HFFc6 (cell line): Measurements from ENCODE around the gene VWA5A. TPM values are rescaled to one million over a fixed set of nuclear protein-coding genes. Genes with fewer than 3 reads are reported as not detected.

Experiments used
- DNase-seq: peaks from one replicate; pipeline ENCODE4 v3.0.0-alpha.2; 2018
- H3K27ac Mint-ChIP-seq: 2 replicates; pipeline ENCODE4 v1.8.0; 2020; ENCODE audit warnings: mild to moderate bottlenecking, mixed read lengths
- H3K27me3 Mint-ChIP-seq: 2 replicates; pipeline ENCODE4 v1.8.0; 2021; ENCODE audit warnings: mild to moderate bottlenecking, moderate library complexity, mixed read lengths; ENCODE audit not compliant: insufficient read depth
- H3K36me3 Mint-ChIP-seq: 2 replicates; pipeline ENCODE4 v1.8.0; 2021; ENCODE audit warnings: low read depth, mixed read lengths
- H3K4me1 Mint-ChIP-seq: 2 replicates; pipeline ENCODE4 v1.8.0; 2020; ENCODE audit warnings: low read depth, mixed read lengths
- H3K4me3 Mint-ChIP-seq: 2 replicates; pipeline ENCODE4 v1.8.0; 2020; ENCODE audit warnings: mild to moderate bottlenecking, moderate library complexity, mixed read lengths
- H3K9me3 Mint-ChIP-seq: 2 replicates; pipeline ENCODE4 v1.8.0; 2020; ENCODE audit warnings: mild to moderate bottlenecking, mixed read lengths
- CTCF ChIP-seq: fragments of 200-600 bp; sonication (generic); IDR thresholded peaks from 2 replicates; pipeline ENCODE4 v1.5.0; 2021; ENCODE audit warnings: antibody characterized with exemption, mild to moderate bottlenecking
- total RNA-seq, 6 experiments: library from RNA; stranded (reverse); fragmentation: NEBNext Ultra II Directional; extraction: Animal tissue kit (Norgen Biotek cat#: 25700); gene quantifications; 2 replicates in 1 of 6; 3 replicates in 5 of 6; pipeline ENCODE4 v1.2.3, GENCODE V29; 2021

VWA5A gene
- total RNA-seq, 6 experiments from 2014 or later: 0.14 TPM; not detected in 5

- no peak for TF ChIP-seq CTCF
- Mint-ChIP-seq H3K36me3 (no peaks in the 10 kb centered on the region; the same call in 1 of the 2 replicates), H3K27ac (no peak overlapping the region), H3K9me3 (peaks cover 11% of the 10 kb centered on the region), H3K4me1 (no peaks in the 10 kb centered on the region), H3K27me3 (no peaks in the 10 kb centered on the region; the same call in 1 of the 2 replicates), H3K4me3 (no peak overlapping the region)
- no peak for DNase-seq
Observed at GRCh38 chr11:124109377-124109776, 5.9 kb upstream of the VWA5A start.

- Mint-ChIP-seq H3K9me3 (peaks cover 9% of the 10 kb centered on the region), H3K27me3 (no peaks in the 10 kb centered on the region; the same call in 1 of the 2 replicates), H3K27ac (no peak overlapping the region), H3K4me3 (no peak overlapping the region), H3K4me1 (no peaks in the 10 kb centered on the region), H3K36me3 (no peaks in the 10 kb centered on the region; the same call in 1 of the 2 replicates)
- DNase-seq: no peak
- no peak for TF ChIP-seq CTCF
Observed at GRCh38 chr11:124110201-124110600, 5.0 kb upstream of the VWA5A start.

GRCh38 chr11:124113890-124114289 lies 1.4 kb upstream of the VWA5A start:
- no peaks in the 10 kb centered on the region for H3K36me3 Mint-ChIP-seq
- no peak overlapping the region for H3K27ac Mint-ChIP-seq
- H3K4me3 Mint-ChIP-seq: no peak overlapping the region
- no peaks in the 10 kb centered on the region for H3K4me1 Mint-ChIP-seq
- no peak for TF ChIP-seq CTCF
- H3K9me3 Mint-ChIP-seq: peaks cover 20% of the 10 kb centered on the region
- DNase-seq: no peak
- H3K27me3 Mint-ChIP-seq: no peaks in the 10 kb centered on the region; the same call in 1 of the 2 replicates

GRCh38 chr11:124115782-124116616 lies 749 bp downstream of the VWA5A start:
- Mint-ChIP-seq H3K27ac (no peak overlapping the region), H3K9me3 (peaks cover 29% of the 10 kb centered on the region)

GRCh38 chr11:124119103-124119502 lies 3.9 kb downstream of the VWA5A start:
- Mint-ChIP-seq H3K36me3 (no peaks in the 10 kb centered on the region), H3K27me3 (no peaks in the 10 kb centered on the region; the same call in 1 of the 2 replicates), H3K4me1 (no peaks in the 10 kb centered on the region), H3K27ac (no peak overlapping the region), H3K9me3 (peaks cover 46% of the 10 kb centered on the region), H3K4me3 (no peak overlapping the region)
- no peak for DNase-seq
- no peak for TF ChIP-seq CTCF

More at GRCh38 chr11:124115782-124116616, 749 bp downstream of the VWA5A start:
- no peak for TF ChIP-seq CTCF
- Mint-ChIP-seq H3K27me3 (no peaks in the 10 kb centered on the region; the same call in 1 of the 2 replicates), H3K4me1 (no peaks in the 10 kb centered on the region), H3K36me3 (no peaks in the 10 kb centered on the region), H3K4me3 (no peak overlapping the region)
- DNase-seq: no peak
